ENCODE results near the gene SHROOM3. TPM values are rescaled to one million over a fixed set of nuclear protein-coding genes. Genes with fewer than 3 reads are reported as not detected.

The SHROOM3 gene
- polyA plus RNA-seq, 1 donor from 2014 or later, result 2.7 TPM

- Histone ChIP-seq H3K36me3 (ENCODE audit: insufficient read depth, low read length) (no peaks in the 10 kb centered on the region), H2AFZ (ENCODE audit: low read depth, low read length) (no peak overlapping the region), H3K4me2 (ENCODE audit: low read length) (peak overlapping the region; percentile 84), H3K27ac (ENCODE audit: low read length) (peak overlapping the region; percentile 80), H3K4me3 (ENCODE audit: low read length) (peak overlapping the region; percentile 56), H3K79me2 (replicated peaks; ENCODE audit: insufficient read depth, low read length) (peaks cover 61% of the 10 kb centered on the region), H3K9me3 (ENCODE audit: low read length) (no peaks in the 10 kb centered on the region), H3K27me3 (ENCODE audit: insufficient read depth, low read depth, low read length) (no peaks in the 10 kb centered on the region), H3K9me2 (ENCODE audit: insufficient read depth, low read length) (no peaks in the 10 kb centered on the region), H4K20me1 (ENCODE audit: insufficient read depth) (no peaks in the 10 kb centered on the region), H3F3A (ENCODE audit: insufficient read depth, low read length, poor library complexity, severe bottlenecking) (no peaks in the 10 kb centered on the region), H3K9ac (ENCODE audit: low read length) (peak overlapping the region; percentile 51)
- no peak for TF ChIP-seq EZH2 (IDR thresholded peaks at IDR 0.05; ENCODE audit: borderline replicate concordance, insufficient read depth, low read length, poor library complexity, severe bottlenecking)
- peak; percentile 37 for TF ChIP-seq MXI1 (conservative IDR thresholded peaks at IDR 0.05; ENCODE audit: poor library complexity, severe bottlenecking)
- TF ChIP-seq REST (IDR thresholded peaks at IDR 0.05; ENCODE audit: borderline replicate concordance), result no peak
- no peak for TF ChIP-seq RAD21 (conservative IDR thresholded peaks at IDR 0.05)
- no peak for TF ChIP-seq POLR2AphosphoS5 (IDR thresholded peaks at IDR 0.05)
- TF ChIP-seq SMC3 (conservative IDR thresholded peaks at IDR 0.05; ENCODE audit: poor library complexity), result no peak
- TF ChIP-seq, protein P1, sequence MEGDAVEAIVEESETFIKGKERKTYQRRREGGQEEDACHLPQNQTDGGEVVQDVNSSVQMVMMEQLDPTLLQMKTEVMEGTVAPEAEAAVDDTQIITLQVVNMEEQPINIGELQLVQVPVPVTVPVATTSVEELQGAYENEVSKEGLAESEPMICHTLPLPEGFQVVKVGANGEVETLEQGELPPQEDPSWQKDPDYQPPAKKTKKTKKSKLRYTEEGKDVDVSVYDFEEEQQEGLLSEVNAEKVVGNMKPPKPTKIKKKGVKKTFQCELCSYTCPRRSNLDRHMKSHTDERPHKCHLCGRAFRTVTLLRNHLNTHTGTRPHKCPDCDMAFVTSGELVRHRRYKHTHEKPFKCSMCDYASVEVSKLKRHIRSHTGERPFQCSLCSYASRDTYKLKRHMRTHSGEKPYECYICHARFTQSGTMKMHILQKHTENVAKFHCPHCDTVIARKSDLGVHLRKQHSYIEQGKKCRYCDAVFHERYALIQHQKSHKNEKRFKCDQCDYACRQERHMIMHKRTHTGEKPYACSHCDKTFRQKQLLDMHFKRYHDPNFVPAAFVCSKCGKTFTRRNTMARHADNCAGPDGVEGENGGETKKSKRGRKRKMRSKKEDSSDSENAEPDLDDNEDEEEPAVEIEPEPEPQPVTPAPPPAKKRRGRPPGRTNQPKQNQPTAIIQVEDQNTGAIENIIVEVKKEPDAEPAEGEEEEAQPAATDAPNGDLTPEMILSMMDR (IDR thresholded peaks at IDR 0.05; ENCODE audit: poor library complexity, severe bottlenecking), result no peak
- peak; percentile 83 for TF ChIP-seq EP300 (conservative IDR thresholded peaks at IDR 0.05; ENCODE audit: poor library complexity, severe bottlenecking)
Observed at GRCh38 chr4:76449362-76449767, 14.3 kb downstream of the SHROOM3 start.

- Histone ChIP-seq H2AFZ (ENCODE audit: low read depth, low read length) (no peak overlapping the region), H3K36me3 (ENCODE audit: insufficient read depth, low read length) (no peaks in the 10 kb centered on the region), H3K27me3 (ENCODE audit: insufficient read depth, low read depth, low read length) (no peaks in the 10 kb centered on the region), H3K4me2 (ENCODE audit: low read length) (peak overlapping the region; percentile 84), H3K9me3 (ENCODE audit: low read length) (no peaks in the 10 kb centered on the region), H3K9me2 (ENCODE audit: insufficient read depth, low read length) (no peaks in the 10 kb centered on the region), H3F3A (ENCODE audit: insufficient read depth, low read length, poor library complexity, severe bottlenecking) (no peaks in the 10 kb centered on the region), H3K4me3 (ENCODE audit: low read length) (peak overlapping the region; percentile 56), H3K79me2 (replicated peaks; ENCODE audit: insufficient read depth, low read length) (peaks cover 64% of the 10 kb centered on the region), H4K20me1 (ENCODE audit: insufficient read depth) (no peaks in the 10 kb centered on the region), H3K9ac (ENCODE audit: low read length) (peak overlapping the region; percentile 51), H3K27ac (ENCODE audit: low read length) (peak overlapping the region; percentile 80)
- TF ChIP-seq SMC3 (conservative IDR thresholded peaks at IDR 0.05; ENCODE audit: poor library complexity) (no peak), EP300 (conservative IDR thresholded peaks at IDR 0.05; ENCODE audit: poor library complexity, severe bottlenecking) (no peak), TAF1 (IDR thresholded peaks at IDR 0.05; ENCODE audit: low read depth) (no peak), EZH2 (IDR thresholded peaks at IDR 0.05; ENCODE audit: borderline replicate concordance, insufficient read depth, low read length, poor library complexity, severe bottlenecking) (no peak), RAD21 (conservative IDR thresholded peaks at IDR 0.05) (no peak), MXI1 (conservative IDR thresholded peaks at IDR 0.05; ENCODE audit: poor library complexity, severe bottlenecking) (no peak), POLR2AphosphoS5 (IDR thresholded peaks at IDR 0.05) (no peak), REST (IDR thresholded peaks at IDR 0.05; ENCODE audit: borderline replicate concordance) (peak; percentile 29)
- TF ChIP-seq, protein P1 (IDR thresholded peaks at IDR 0.05; ENCODE audit: poor library complexity, severe bottlenecking), result no peak
Observed at GRCh38 chr4:76449833-76450232, 14.8 kb downstream of the SHROOM3 start.

Measured in neural cell (in vitro differentiated cells).